WERI-Rb-1 (cell line): Measurements from ENCODE around the gene RBM12.
A peak's percentile ranks its signal among the peaks of the same experiment; 100 is the strongest.

Source experiments
- DNase-seq: peaks from one replicate; pipeline ENCODE4 v3.0.0-alpha.2; 2020
- H3K27ac ChIP-seq: fragments of 250-450 bp; sonication (Bioruptor Pico); 2 replicates; pipeline ENCODE4 v1.5.1; 2020; ENCODE audit warnings: mild to moderate bottlenecking, moderate library complexity
- H3K27me3 ChIP-seq: fragments of 250-450 bp; sonication (Bioruptor Pico); 2 replicates; pipeline ENCODE4 v1.5.1; 2021; ENCODE audit warnings: mild to moderate bottlenecking, low read depth, moderate library complexity; ENCODE audit not compliant: insufficient read depth, severe bottlenecking
- H3K36me3 ChIP-seq: fragments of 250-450 bp; sonication (Bioruptor Pico); 2 replicates; pipeline ENCODE4 v1.5.1; 2020; ENCODE audit warnings: mild to moderate bottlenecking, moderate library complexity
- H3K4me3 ChIP-seq: 2 replicates; pipeline ENCODE4 v1.5.1; 2011; ENCODE audit warnings: low read depth, mild to moderate bottlenecking, control low read depth, low read length
- H3K9me3 ChIP-seq: fragments of 250-450 bp; sonication (Bioruptor Pico); 2 replicates; pipeline ENCODE4 v1.5.1; 2021; ENCODE audit warnings: mild to moderate bottlenecking, moderate library complexity; ENCODE audit not compliant: severe bottlenecking
- TF ChIP-seq, protein P1 (sequence below): IDR thresholded peaks from 2 replicates; pipeline ENCODE4 v1.5.1; 2011; ENCODE audit warnings: low read depth, mild to moderate bottlenecking, control low read depth, inconsistent platforms, low read length

RBM12 gene

DNA sequence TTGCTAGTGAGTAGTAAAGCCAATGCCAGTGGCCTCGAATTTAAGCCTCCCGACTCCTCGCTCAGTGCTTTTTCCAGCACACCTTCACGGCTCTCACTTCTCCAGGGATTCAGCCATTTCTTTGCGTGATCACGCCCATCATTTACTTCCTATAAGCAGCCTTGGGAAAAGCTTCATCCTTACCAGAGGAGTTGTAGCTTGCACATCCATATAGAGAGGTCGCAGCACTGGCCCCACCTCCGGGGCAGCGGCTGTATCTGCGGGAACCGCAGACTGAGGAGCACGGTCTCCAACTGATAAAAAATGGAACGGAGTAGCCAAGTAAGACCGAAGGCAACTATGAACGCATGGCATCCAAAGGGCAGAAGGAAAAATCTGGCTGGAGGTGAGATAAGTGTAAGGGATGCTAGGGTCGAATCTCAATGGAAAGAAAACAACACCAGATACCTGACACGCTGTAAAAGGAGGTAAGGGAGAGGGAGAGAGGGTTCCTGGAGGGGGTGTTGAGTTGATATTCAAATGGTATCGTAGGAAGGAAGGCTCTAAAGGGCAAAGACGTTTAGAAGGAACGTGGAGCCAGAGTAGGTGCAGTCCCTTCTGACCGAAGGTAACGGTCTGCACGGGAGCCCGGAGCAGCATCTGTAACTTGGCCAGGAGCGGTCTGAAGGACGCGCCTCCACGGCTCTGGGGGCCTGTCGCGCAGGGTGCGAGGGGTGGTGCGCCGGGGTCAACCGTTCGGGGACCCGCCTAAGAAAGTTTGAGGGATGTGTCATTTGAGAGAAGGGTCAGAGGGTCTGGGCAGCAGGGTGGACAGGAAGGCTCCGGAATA, 33.8 kb upstream of the RBM12 start:
- Histone ChIP-seq H3K36me3 (peaks cover 40% of the 10 kb centered on the region), H3K9me3 (no peaks in the 10 kb centered on the region), H3K27ac (peak overlapping the region; percentile 82), H3K27me3 (no peaks in the 10 kb centered on the region), H3K4me3 (peak overlapping the region; percentile 90)
- TF ChIP-seq, protein P1, sequence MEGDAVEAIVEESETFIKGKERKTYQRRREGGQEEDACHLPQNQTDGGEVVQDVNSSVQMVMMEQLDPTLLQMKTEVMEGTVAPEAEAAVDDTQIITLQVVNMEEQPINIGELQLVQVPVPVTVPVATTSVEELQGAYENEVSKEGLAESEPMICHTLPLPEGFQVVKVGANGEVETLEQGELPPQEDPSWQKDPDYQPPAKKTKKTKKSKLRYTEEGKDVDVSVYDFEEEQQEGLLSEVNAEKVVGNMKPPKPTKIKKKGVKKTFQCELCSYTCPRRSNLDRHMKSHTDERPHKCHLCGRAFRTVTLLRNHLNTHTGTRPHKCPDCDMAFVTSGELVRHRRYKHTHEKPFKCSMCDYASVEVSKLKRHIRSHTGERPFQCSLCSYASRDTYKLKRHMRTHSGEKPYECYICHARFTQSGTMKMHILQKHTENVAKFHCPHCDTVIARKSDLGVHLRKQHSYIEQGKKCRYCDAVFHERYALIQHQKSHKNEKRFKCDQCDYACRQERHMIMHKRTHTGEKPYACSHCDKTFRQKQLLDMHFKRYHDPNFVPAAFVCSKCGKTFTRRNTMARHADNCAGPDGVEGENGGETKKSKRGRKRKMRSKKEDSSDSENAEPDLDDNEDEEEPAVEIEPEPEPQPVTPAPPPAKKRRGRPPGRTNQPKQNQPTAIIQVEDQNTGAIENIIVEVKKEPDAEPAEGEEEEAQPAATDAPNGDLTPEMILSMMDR: no peak
- peak; percentile 30 for DNase-seq

DNA sequence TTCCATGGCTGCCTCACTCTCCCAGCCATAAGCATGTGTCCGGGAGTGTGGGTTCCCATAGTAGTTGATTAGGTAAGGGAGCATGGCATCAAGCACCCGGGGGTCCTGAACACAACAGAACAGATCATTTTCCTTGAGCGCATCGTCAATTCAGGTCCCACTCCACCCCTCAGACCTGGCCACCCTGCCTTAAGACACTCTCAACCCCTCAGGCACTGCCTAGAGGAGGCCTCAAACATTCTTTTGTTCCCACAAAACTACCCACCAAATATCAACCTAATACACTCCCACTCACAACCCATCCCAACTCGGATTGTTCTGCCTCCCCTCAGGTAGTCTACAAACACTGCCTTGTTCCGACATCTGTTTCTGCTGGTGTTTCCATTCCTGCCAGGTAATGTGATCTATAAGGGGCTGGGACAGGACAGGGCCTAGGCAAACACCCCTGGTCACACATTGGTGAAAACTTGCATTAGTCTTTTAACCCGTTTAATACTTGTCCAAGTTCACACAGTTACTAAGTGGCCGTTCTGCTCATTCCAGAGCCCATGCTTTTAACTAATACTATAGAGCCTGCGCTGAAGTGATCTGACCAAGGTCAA, 33.1 kb upstream of the RBM12 start:
- peaks cover 35% of the 10 kb centered on the region for H3K36me3 ChIP-seq
- no peak for DNase-seq

DNA sequence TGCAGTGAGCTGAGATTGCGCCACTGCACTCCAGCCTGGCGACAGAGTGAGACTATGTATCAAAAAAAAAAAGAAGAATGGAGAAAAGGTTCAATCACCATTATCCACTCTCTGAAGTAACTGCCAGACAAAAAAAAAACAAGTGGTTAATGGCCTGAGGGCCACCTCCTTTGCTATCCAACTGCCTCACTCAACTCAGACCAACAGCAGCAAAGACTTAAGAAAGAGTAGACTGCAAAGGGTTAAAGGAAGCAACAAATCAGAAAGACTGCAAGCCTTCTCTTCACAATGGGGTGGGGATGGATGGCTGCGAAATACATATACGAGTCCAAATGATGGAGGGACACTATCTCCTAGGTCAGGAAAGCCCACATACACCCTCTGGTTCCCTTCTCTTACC, 31.3 kb upstream of the RBM12 start:
- H3K27me3 ChIP-seq: no peaks in the 10 kb centered on the region
- no peak overlapping the region for H3K27ac ChIP-seq
- no peak overlapping the region for H3K4me3 ChIP-seq
- TF ChIP-seq, protein P1: no peak
- H3K9me3 ChIP-seq: no peaks in the 10 kb centered on the region
- DNase-seq: no peak
- H3K36me3 ChIP-seq: peaks cover 22% of the 10 kb centered on the region

More for the DNA sequence above, 33.1 kb upstream of the RBM12 start:
- TF ChIP-seq, protein P1: no peak
- Histone ChIP-seq H3K27ac (no peak overlapping the region; the same call in 1 of the 2 replicates), H3K4me3 (peak overlapping the region; percentile 90), H3K27me3 (no peaks in the 10 kb centered on the region), H3K9me3 (no peaks in the 10 kb centered on the region)

DNA sequence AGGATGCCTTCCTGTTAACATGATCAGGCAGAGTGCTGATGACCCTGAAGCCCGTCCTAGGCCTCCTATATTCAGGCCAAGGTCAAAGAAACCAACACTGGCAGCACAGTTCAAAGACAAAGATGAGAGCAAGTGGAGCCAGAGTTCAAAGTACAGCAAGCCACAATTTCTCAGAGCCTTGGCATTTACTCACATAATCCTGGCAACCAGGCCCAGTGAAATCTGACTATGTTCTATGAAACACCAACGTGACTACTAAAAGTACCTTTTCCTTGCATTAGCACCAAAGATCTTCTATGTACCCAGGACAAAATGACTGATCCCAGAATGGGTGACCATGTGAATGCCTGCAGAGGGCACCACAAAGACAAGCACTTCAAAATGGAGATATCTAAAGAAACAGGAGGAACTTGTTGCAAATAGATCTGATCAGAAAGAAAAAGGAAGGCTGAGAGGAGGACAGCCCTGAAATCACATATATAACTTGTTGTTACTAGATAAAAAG, 30.6 kb upstream of the RBM12 start:
- Histone ChIP-seq H3K9me3 (no peaks in the 10 kb centered on the region), H3K27me3 (no peaks in the 10 kb centered on the region), H3K36me3 (peaks cover 18% of the 10 kb centered on the region), H3K27ac (no peak overlapping the region), H3K4me3 (no peak overlapping the region)
- TF ChIP-seq, protein P1: no peak
- DNase-seq: no peak

DNA sequence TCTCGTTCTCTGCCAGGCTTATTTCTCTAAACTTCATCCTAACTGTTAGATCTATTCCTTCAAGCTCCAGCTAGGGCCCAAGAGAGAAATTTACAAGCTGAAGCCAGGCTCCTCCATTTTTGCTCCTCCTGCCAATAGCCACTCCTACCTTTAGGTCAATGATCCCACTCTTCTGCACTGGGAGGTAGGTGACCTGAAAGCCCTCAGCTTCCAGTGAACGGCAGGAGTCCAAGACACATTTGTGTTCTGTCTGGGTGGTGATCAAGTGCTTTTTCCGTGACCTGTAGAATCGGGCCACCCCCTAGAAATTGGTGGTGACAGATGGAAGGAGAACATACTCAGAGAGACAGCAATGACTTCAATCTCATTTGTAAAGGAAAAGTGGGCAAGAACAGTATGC, 25.6 kb upstream of the RBM12 start:
- TF ChIP-seq, protein P1: no peak
- DNase-seq: no peak
- Histone ChIP-seq H3K9me3 (peaks cover 3% of the 10 kb centered on the region), H3K4me3 (no peak overlapping the region), H3K27me3 (no peaks in the 10 kb centered on the region), H3K27ac (no peak overlapping the region), H3K36me3 (peaks cover 21% of the 10 kb centered on the region)
